GM12873 (cell line): ENCODE results near the gene SYTL2.
A peak's percentile ranks its signal among the peaks of the same experiment; 100 is the strongest.

ENCODE experiments used
- TF ChIP-seq, protein P1 (sequence below): IDR thresholded peaks from 2 replicates; pipeline ENCODE4 v1.5.1; 2012; ENCODE audit warnings: low read depth, mild to moderate bottlenecking, moderate library complexity, low read length, control low read depth; ENCODE audit not compliant: insufficient read depth; ENCODE audit errors: missing control alignments

Gene SYTL2

GRCh38 chr11:85810871-85811611, at the start of gene SYTL2:
Gene SYTL2 (minus strand): TSS chr11:85811141. CDS start chr11:85757725, 53,416 bp downstream.
- TF ChIP-seq, protein P1, sequence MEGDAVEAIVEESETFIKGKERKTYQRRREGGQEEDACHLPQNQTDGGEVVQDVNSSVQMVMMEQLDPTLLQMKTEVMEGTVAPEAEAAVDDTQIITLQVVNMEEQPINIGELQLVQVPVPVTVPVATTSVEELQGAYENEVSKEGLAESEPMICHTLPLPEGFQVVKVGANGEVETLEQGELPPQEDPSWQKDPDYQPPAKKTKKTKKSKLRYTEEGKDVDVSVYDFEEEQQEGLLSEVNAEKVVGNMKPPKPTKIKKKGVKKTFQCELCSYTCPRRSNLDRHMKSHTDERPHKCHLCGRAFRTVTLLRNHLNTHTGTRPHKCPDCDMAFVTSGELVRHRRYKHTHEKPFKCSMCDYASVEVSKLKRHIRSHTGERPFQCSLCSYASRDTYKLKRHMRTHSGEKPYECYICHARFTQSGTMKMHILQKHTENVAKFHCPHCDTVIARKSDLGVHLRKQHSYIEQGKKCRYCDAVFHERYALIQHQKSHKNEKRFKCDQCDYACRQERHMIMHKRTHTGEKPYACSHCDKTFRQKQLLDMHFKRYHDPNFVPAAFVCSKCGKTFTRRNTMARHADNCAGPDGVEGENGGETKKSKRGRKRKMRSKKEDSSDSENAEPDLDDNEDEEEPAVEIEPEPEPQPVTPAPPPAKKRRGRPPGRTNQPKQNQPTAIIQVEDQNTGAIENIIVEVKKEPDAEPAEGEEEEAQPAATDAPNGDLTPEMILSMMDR, result no peak

DNA sequence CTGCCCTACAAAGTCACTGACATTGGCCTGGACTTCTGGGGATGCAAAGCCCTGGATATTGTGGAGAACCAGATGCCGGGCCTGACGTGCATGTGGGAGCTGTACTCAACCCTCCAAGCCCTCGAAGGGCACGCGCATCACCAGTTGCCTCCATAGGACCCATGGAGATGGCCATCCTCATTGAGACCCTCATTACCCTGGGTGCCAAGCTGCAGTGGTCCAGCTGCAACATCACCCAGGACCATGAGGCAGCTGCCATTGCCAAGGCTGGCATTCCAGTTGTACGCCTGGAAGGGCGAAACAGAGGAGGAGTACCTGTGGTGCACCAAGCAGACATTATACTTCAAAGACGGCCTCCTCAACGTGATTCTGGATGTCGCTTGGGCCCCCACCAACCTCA, 46.2 kb upstream of the SYTL2 start:
- TF ChIP-seq, protein P1, result no peak

GRCh38 chr11:85855341-85855656, 44.4 kb upstream of the SYTL2 start, which contains the start of gene CCDC83:
Gene CCDC83 (plus strand): TSS chr11:85855383. CDS start chr11:85865124, 9,741 bp downstream.
- TF ChIP-seq, protein P1, result no peak

- TF ChIP-seq, protein P1, result peak; percentile 80
These were observed 43.8 kb upstream of the SYTL2 start for GRCh38 chr11:85854557-85855340.

DNA sequence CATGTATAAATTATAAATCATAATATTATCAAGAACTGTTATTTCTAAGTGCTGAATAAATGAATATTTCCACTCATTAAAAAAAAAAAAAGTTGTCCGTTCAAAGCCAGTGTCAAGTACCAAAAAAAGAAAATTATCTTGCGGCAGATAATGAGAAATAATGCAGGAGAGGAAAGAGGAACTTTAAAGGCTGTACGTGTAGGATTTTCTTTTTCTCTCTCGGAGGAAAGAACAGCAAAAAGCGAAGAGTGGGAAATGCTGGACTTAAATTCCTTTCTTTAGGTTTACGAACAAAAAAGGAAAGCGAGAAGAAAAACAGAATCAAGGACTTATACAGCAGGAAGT, 43.2 kb upstream of the SYTL2 start:
- TF ChIP-seq, protein P1, result no peak

DNA sequence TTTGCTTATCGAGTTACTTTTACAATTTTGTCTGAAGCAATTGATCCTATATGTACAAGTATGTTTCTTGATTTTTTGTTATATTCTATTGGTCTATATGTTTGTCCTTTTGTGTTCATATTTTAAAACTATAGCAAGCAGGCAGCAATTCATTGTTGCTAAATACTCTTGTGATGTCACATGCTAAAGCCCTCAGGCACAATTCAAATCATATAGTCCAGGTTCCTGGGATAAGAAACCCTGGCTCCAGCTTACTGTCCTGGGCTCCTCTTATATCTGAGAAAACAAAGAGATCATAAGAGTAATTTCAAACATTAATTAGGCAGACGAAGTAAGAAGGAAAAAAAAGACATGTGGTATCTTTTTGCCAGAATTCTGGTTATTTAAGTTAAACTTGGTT, 37.6 kb upstream of the SYTL2 start:
- TF ChIP-seq, protein P1, result no peak

DNA sequence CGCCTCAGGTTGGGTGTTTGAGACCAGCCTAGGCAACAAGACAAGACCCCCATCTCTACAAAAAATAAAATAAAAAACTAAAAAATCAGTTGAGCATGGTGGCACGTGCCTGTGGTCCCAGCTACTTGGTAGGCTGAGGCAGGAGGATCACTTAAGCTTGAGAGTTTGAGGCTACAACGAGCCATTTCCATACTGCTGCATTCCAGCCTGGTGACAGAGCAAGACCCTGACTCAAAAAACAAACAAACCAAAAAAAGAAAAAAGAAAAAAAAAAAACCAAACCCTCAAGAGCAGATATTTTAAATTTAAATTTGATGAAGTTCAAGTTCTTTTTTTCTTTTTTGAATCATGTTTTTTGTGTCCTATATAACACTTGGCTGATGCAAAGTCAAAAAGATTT, 37.1 kb upstream of the SYTL2 start:
- TF ChIP-seq, protein P1, result no peak
